ENCODE data around the gene BRD4. TPM values are rescaled to one million over a fixed set of nuclear protein-coding genes. Genes with fewer than 3 reads are reported as not detected.

The BRD4 gene
- total RNA-seq = 23.1 and 28.3 TPM in 2 replicates

GRCh38 chr19:15332311-15332996 lies at the start of gene BRD4:
Gene BRD4 (minus strand): TSS chr19:15332539. CDS start chr19:15273099, 59,440 bp downstream.

GRCh38 chr19:15379083-15379998 lies 47.0 kb upstream of the BRD4 start, which contains the start of gene AKAP8:
Gene AKAP8 (minus strand): TSS chr19:15379787. CDS start chr19:15379731, 56 bp downstream.

DNA sequence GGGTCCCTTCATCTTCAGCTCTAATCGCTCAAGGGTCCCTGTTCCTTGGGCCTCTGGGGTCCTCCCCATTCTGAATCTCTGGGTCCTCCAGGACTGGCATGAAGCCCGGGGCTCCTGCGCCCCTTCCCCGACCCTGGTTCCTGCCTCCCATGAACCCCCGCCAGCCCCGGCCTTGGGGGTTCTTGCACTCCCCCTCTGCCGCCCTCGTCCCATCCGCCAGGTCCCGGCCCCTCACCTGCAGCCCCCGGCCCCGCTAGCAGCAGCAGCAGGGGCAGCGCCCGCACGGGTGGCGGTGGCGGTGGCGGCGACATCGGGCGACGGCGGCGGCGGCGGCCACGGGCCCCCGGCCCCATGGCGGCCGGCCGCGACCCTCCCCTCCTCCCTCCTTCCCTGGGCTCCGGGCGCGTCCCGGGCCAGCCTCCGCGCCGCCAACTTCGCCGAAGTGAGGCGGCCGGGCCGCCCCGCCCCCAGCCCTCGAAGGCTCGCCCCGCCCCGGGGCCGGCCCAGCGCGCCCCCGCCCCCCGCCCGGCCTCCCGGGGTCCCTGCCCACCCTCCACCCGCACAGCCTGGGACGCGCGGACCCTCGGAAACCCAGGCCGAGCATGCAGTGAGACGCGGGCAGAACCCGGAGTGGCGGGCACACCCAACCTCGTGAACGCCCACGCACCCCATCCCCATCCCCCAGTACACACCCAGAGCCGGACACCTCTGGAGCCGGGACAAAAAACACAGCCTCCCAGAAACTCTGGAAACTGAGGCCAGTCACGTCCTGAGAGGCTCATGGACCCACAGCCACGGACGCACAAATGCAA lies 131.6 kb downstream of the BRD4 start, which contains the start of gene NOTCH3:
TSS of gene NOTCH3 (minus strand) at position 443 of the 812 bp plus-strand sequence. CDS start at position 353, 90 bp downstream.

Other genes starting within 250 kb of the BRD4 start
- 54.3 and 76.3 TPM in 2 replicates for gene SYDE1, start 225.1 kb downstream of the BRD4 start, total RNA-seq
- 46.6 and 49.8 TPM in 2 replicates for gene NOTCH3, start 131.5 kb downstream of the BRD4 start, total RNA-seq
- not detected in 2 replicates for gene EPHX3, start 100.1 kb downstream of the BRD4 start, total RNA-seq
- 9.6 and 11.6 TPM in 2 replicates for gene AKAP8, start 47.2 kb upstream of the BRD4 start, total RNA-seq
- gene AKAP8L, start 86.4 kb upstream of the BRD4 start, total RNA-seq = 47.7 and 61.4 TPM in 2 replicates
- gene WIZ, start 117.4 kb upstream of the BRD4 start, total RNA-seq = 33.3 and 37.6 TPM in 2 replicates
- not detected in 2 replicates for gene RASAL3, start 132.0 kb upstream of the BRD4 start, total RNA-seq
- not detected in 2 replicates for gene PGLYRP2, start 147.0 kb upstream of the BRD4 start, total RNA-seq
- gene CYP4F22, start 176.0 kb upstream of the BRD4 start, total RNA-seq = not detected in 2 replicates

Measured in pericardium fibroblast (primary cell).